ENCODE measurements around the gene INPP5E.

DNA sequence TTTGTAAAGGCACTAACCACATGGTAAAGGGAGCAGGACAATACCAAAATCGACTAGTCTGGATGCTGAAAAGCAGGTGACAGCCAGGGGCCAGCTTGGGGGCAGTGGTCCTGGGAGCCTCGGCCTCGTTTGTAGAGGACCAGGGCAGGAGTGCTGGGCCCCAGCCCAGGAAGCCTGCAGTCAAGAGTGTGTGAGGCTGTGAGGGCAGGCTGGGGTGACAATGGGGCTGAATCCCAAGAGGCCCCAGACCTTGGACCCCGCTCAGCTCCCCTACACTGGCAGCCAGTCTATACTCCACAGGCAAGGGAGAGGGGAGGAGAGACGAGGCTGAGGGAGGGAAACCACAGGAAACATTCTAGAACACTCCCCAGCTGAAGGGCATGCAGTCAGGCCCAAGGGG, 2.6 kb upstream of the INPP5E start:
- TF ChIP-seq, protein P1, sequence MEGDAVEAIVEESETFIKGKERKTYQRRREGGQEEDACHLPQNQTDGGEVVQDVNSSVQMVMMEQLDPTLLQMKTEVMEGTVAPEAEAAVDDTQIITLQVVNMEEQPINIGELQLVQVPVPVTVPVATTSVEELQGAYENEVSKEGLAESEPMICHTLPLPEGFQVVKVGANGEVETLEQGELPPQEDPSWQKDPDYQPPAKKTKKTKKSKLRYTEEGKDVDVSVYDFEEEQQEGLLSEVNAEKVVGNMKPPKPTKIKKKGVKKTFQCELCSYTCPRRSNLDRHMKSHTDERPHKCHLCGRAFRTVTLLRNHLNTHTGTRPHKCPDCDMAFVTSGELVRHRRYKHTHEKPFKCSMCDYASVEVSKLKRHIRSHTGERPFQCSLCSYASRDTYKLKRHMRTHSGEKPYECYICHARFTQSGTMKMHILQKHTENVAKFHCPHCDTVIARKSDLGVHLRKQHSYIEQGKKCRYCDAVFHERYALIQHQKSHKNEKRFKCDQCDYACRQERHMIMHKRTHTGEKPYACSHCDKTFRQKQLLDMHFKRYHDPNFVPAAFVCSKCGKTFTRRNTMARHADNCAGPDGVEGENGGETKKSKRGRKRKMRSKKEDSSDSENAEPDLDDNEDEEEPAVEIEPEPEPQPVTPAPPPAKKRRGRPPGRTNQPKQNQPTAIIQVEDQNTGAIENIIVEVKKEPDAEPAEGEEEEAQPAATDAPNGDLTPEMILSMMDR (IDR thresholded peaks at IDR 0.05; ENCODE audit: low read length): no peak
- no peak for TF ChIP-seq EZH2phosphoT487 (IDR thresholded peaks at IDR 0.05; ENCODE audit: low read length)

Measured in MM.1S (cell line).